SKM-1 treated with dmso at 0.1 percent for 144 hours (cell line): ENCODE data around the gene CDH4.
"Not testable (repeated sequence)": the region's sequence is repeated elsewhere in the genome, so short reads cannot be mapped to it uniquely, and the experiment has no call there.

Experiments
- DNase-seq: peaks from one replicate; lab custom pipeline; 2025; ENCODE audit not compliant: unreplicated experiment; lab: John Stamatoyannopoulos, UW

The CDH4 gene

GRCh38 chr20:61978491-61978890 lies 726.4 kb downstream of the CDH4 start:
- no peak for DNase-seq

- no peak for DNase-seq
Measured at GRCh38 chr20:61979090-61979489, 727.0 kb downstream of the CDH4 start.

- DNase-seq = no peak
Measured at GRCh38 chr20:61979701-61980635, 727.9 kb downstream of the CDH4 start.

GRCh38 chr20:61980647-61981583 lies 728.9 kb downstream of the CDH4 start:
- DNase-seq = peak; percentile 28

- not testable (repeated sequence) for DNase-seq
Measured at GRCh38 chr20:61981691-61982090, 729.6 kb downstream of the CDH4 start.

GRCh38 chr20:61982191-61982950 lies 730.3 kb downstream of the CDH4 start:
- no peak for DNase-seq

- no peak for DNase-seq
Measured at GRCh38 chr20:61982951-61983315, 730.9 kb downstream of the CDH4 start.

- no peak for DNase-seq
Measured at GRCh38 chr20:61983965-61984364, 731.9 kb downstream of the CDH4 start.

GRCh38 chr20:61984431-61984830 lies 732.4 kb downstream of the CDH4 start:
- DNase-seq = not testable (repeated sequence)

GRCh38 chr20:61985096-61985495 lies 733.0 kb downstream of the CDH4 start:
- no peak for DNase-seq

GRCh38 chr20:61986762-61987321 lies 734.8 kb downstream of the CDH4 start:
- DNase-seq = no peak

- no peak for DNase-seq
Measured at GRCh38 chr20:61988665-61989064, 736.6 kb downstream of the CDH4 start.

GRCh38 chr20:61989741-61990140 lies 737.7 kb downstream of the CDH4 start:
- DNase-seq = no peak
